G401 (cell line): Measurements from ENCODE around the gene NDST1. TPM values are rescaled to one million over a fixed set of nuclear protein-coding genes. Genes with fewer than 3 reads are reported as not detected.

Experiments
- total RNA-seq: library from RNA; depleted of rRNA; stranded (reverse); fragments of >200 nt; shearing (Covaris generic); gene quantifications from 2 replicates; pipeline ENCODE4 v1.2.3, GENCODE V29; 2014; rRNA removed

NDST1 gene
- total RNA-seq, 1 experiment from 2014 or later, result 76.0 TPM

Other genes starting within 250 kb of the NDST1 start
- gene CAMK2A, start 218.4 kb upstream of the NDST1 start, total RNA-seq, result 0.06 and 0.31 TPM in 2 replicates
- gene ARSI, start 205.2 kb upstream of the NDST1 start, total RNA-seq, result 89.2 and 100 TPM in 2 replicates
- gene TCOF1, start 150.4 kb upstream of the NDST1 start, total RNA-seq, result 78.5 and 94.9 TPM in 2 replicates
- 118 and 123 TPM in 2 replicates for gene CD74, start 95.2 kb upstream of the NDST1 start, total RNA-seq
- gene RPS14, start 58.4 kb upstream of the NDST1 start, total RNA-seq, result 3,973 and 5,195 TPM in 2 replicates
- 2.7 and 3.6 TPM in 2 replicates for gene SYNPO, start 132.5 kb downstream of the NDST1 start, total RNA-seq
- gene MYOZ3, start 153.1 kb downstream of the NDST1 start, total RNA-seq, result not detected in 2 replicates
- 20.1 and 40.9 TPM in 2 replicates for gene RBM22, start 192.9 kb downstream of the NDST1 start, total RNA-seq